Frontal cortex (tissue), 4 donors: ENCODE data around the gene AHNAK2. TPM values are rescaled to one million over a fixed set of nuclear protein-coding genes. Genes with fewer than 3 reads are reported as not detected.

Source experiments
- DNase-seq, 2 donors: peaks; one replicate each; pipeline ENCODE4 v3.0.0; 2012; ENCODE audit warnings: low spot score in 2 of 2
- FAIRE-seq: peaks from 2 replicates; lab custom pipeline; 2012; peaks lifted over from hg19 to GRCh38; lab: Jason Lieb, UNC
- total RNA-seq: library from RNA; depleted of rRNA; stranded (reverse); fragments of >200 nt; gene quantifications from one replicate; pipeline ENCODE4 v1.2.3, GENCODE V29; 2014
- donor health status: control.
- donor health status: control.
- donor health status: control.

Gene AHNAK2
- total RNA-seq, 1 donor from 2014 or later = 20.0 TPM

GRCh38 chr14:104989951-104990303 is 11.8 kb upstream of the AHNAK2 start:
- DNase-seq = no peak
- FAIRE-seq = no peak

GRCh38 chr14:104989236-104989950 is 11.2 kb upstream of the AHNAK2 start:
- FAIRE-seq = no peak

GRCh38 chr14:104986487-104987164 is 8.5 kb upstream of the AHNAK2 start:
- no peak for DNase-seq
- FAIRE-seq = no peak

More at GRCh38 chr14:104989236-104989950, 11.2 kb upstream of the AHNAK2 start:
- no peak for DNase-seq

GRCh38 chr14:104985675-104986486 is 7.7 kb upstream of the AHNAK2 start, which contains the start of gene CLBA1:
TSS of gene CLBA1 (plus strand) at chr14:104985788. CDS start at chr14:104986432, 644 bp downstream.
- FAIRE-seq (no peak), DNase-seq (peak; percentile 100)

GRCh38 chr14:104984056-104984894 is 6.1 kb upstream of the AHNAK2 start:
- FAIRE-seq (no peak), DNase-seq (no peak)

- DNase-seq (no peak), FAIRE-seq (no peak)
These were observed 5.1 kb upstream of the AHNAK2 start for GRCh38 chr14:104983231-104983721.

- DNase-seq (no peak), FAIRE-seq (no peak)
These were observed 4.5 kb upstream of the AHNAK2 start for GRCh38 chr14:104982548-104983230.

GRCh38 chr14:104981699-104982541 is 3.7 kb upstream of the AHNAK2 start:
- FAIRE-seq (no peak), DNase-seq (no peak)

GRCh38 chr14:104980611-104981531 is 2.7 kb upstream of the AHNAK2 start:
- FAIRE-seq (no peak), DNase-seq (no peak)

- no peak for DNase-seq
- FAIRE-seq = no peak
These were observed 1.8 kb upstream of the AHNAK2 start for GRCh38 chr14:104979758-104980610.

GRCh38 chr14:104978746-104979691 is 845 bp upstream of the AHNAK2 start:
- no peak for DNase-seq
- no peak for FAIRE-seq

- DNase-seq = no peak
- FAIRE-seq = no peak
These were observed 1.0 kb downstream of the AHNAK2 start for GRCh38 chr14:104977008-104977680.

- no peak for FAIRE-seq
These were observed 1.8 kb downstream of the AHNAK2 start for GRCh38 chr14:104976198-104977007.

More at GRCh38 chr14:104976198-104977007, 1.8 kb downstream of the AHNAK2 start:
- DNase-seq = peak; percentile 72 to 78
